CD14-positive monocyte (primary cell): ENCODE measurements around the gene TMED1. TPM values are rescaled to one million over a fixed set of nuclear protein-coding genes. Genes with fewer than 3 reads are reported as not detected.

Experiments
- DNase-seq, 3 donors: peaks; one replicate each; pipeline ENCODE4 v3.0.0-alpha.2; 2011 to 2022
- H2AFZ ChIP-seq: 2 replicates; pipeline ENCODE4 v1.6.0; 2012; ENCODE audit warnings: mild to moderate bottlenecking, low read depth, low read length, inconsistent platforms; ENCODE audit not compliant: insufficient read depth, poor library complexity, severe bottlenecking
- H3K27ac ChIP-seq, 2 donors: 1 replicate in 1 of 2; 2 replicates in 1 of 2; pipeline ENCODE4 v1.5.1; 2012 to 2013; ENCODE audit warnings: low read length in 2 of 2, control low read depth in 1 of 2, inconsistent platforms in 1 of 2, low read depth in 1 of 2, mild to moderate bottlenecking in 1 of 2
- H3K27me3 ChIP-seq, 2 donors: one replicate each; pipeline versions ENCODE4 v1.6.0 to v1.6.1; 2011 to 2013; ENCODE audit warnings: low read length in 2 of 2; ENCODE audit not compliant: control insufficient read depth in 2 of 2, insufficient read depth in 2 of 2
- H3K36me3 ChIP-seq, 2 donors: replicated peaks in 1 of 2; 1 replicate in 1 of 2; 2 replicates in 1 of 2; pipeline versions ENCODE4 v1.5.1 to v1.6.1; 2012 to 2013; ENCODE audit warnings: low read length in 2 of 2, control low read depth in 1 of 2, inconsistent platforms in 1 of 2, mild to moderate bottlenecking in 1 of 2; ENCODE audit not compliant: insufficient read depth in 2 of 2, control insufficient read depth in 1 of 2
- H3K4me1 ChIP-seq, 2 donors: 1 replicate in 1 of 2; 2 replicates in 1 of 2; pipeline versions ENCODE4 v1.5.1 to v1.6.1; 2012 to 2013; ENCODE audit warnings: low read length in 2 of 2, control low read depth in 1 of 2, inconsistent platforms in 1 of 2, mild to moderate bottlenecking in 1 of 2, moderate library complexity in 1 of 2; ENCODE audit not compliant: insufficient read depth in 2 of 2, control insufficient read depth in 1 of 2
- H3K4me2 ChIP-seq: replicated peaks from 2 replicates; pipeline ENCODE3; 2012; ENCODE audit warnings: low read length, moderate library complexity, mild to moderate bottlenecking; ENCODE audit not compliant: poor library complexity, severe bottlenecking; ENCODE audit errors: extremely low read depth
- H3K4me3 ChIP-seq, 3 experiments: fragments of 200-600 bp in 1 of 3; sonication (generic) in 1 of 3; replicated peaks in 1 of 3; 1 replicate in 2 of 3; 2 replicates in 1 of 3; pipeline ENCODE4 v1.5.1; 2011 to 2013; ENCODE audit warnings: low read length in 3 of 3, mild to moderate bottlenecking in 3 of 3, control low read depth in 2 of 3, low read depth in 2 of 3, inconsistent platforms in 1 of 3, moderate library complexity in 1 of 3
- H3K79me2 ChIP-seq: 2 replicates; pipeline ENCODE4 v1.6.0; 2012; ENCODE audit warnings: mild to moderate bottlenecking, control low read depth, inconsistent platforms, low read length, moderate library complexity; ENCODE audit not compliant: insufficient read depth
- H3K9ac ChIP-seq: 2 replicates; pipeline ENCODE4 v1.6.0; 2017; ENCODE audit warnings: low read length, mild to moderate bottlenecking; ENCODE audit not compliant: insufficient read depth, poor library complexity, severe bottlenecking
- H3K9me3 ChIP-seq, 2 donors: replicated peaks in 1 of 2; 1 replicate in 1 of 2; 2 replicates in 1 of 2; pipeline versions ENCODE4 v1.5.1 to v1.6.1; 2012 to 2013; ENCODE audit warnings: low read length in 2 of 2, control low read depth in 1 of 2; ENCODE audit not compliant: control insufficient read depth in 1 of 2, insufficient read depth in 1 of 2
- H4K20me1 ChIP-seq: 2 replicates; pipeline ENCODE4 v1.6.0; 2012; ENCODE audit warnings: mild to moderate bottlenecking, low read length, control low read depth, moderate library complexity; ENCODE audit not compliant: insufficient read depth
- H3K27ac Mint-ChIP-seq, 7 donors: one replicate each; pipeline ENCODE4 v1.8.0; 2020; ENCODE audit warnings: mild to moderate bottlenecking in 7 of 7, mixed read lengths in 7 of 7, moderate library complexity in 6 of 7, inconsistent platforms in 2 of 7
- H3K27me3 Mint-ChIP-seq, 3 donors: one replicate each; pipeline ENCODE4 v1.8.0; 2021 to 2022; ENCODE audit warnings: low read depth in 3 of 3, mild to moderate bottlenecking in 3 of 3, mixed read lengths in 3 of 3, moderate library complexity in 3 of 3, inconsistent platforms in 1 of 3
- H3K36me3 Mint-ChIP-seq, 2 donors: one replicate each; pipeline ENCODE4 v1.8.0; 2020; ENCODE audit warnings: mixed read lengths in 2 of 2, inconsistent platforms in 1 of 2, mild to moderate bottlenecking in 1 of 2
- H3K4me1 Mint-ChIP-seq: one replicate; pipeline ENCODE4 v1.8.0; 2020; ENCODE audit warnings: mild to moderate bottlenecking, mixed read lengths
- H3K4me3 Mint-ChIP-seq, 2 donors: one replicate each; pipeline ENCODE4 v1.8.0; 2020; ENCODE audit warnings: mild to moderate bottlenecking in 2 of 2, mixed read lengths in 2 of 2, moderate library complexity in 1 of 2
- H3K9me3 Mint-ChIP-seq, 7 donors: one replicate each; pipeline ENCODE4 v1.8.0; 2020 to 2022; ENCODE audit warnings: mixed read lengths in 7 of 7, mild to moderate bottlenecking in 6 of 7, moderate library complexity in 6 of 7, inconsistent platforms in 2 of 7
- CTCF ChIP-seq: fragments of 200-600 bp; IDR thresholded peaks from one replicate; pipeline ENCODE4 v1.8.0; 2022; ENCODE audit warnings: antibody characterized with exemption, mild to moderate bottlenecking
- WGBS: methylation state at CpG from one replicate; pipeline ENCODE4 v1.1.5; 2013; ENCODE audit warnings: missing lambda C conversion rate; ENCODE audit not compliant: insufficient coverage; 5-methylcytosine and 5-hydroxymethylcytosine counted together
- intact Hi-C, 2 donors: fragments of 100-400 bp; cut with micrococcal nuclease; formaldehyde crosslinking; loops; one replicate each; pipeline versions ENCODE4 v1.15.0 to v1.15.1; 2023
- polyA plus RNA-seq, 3 donors: library from polyadenylated mRNA; depleted of rRNA in 1 of 3; unstranded in 2 of 3; stranded (reverse) in 1 of 3; fragments of 300-500 nt in 2 of 3; fragments of >200 nt in 1 of 3; fragmentation: Illumina TruSeq in 2 of 3; gene quantifications; 1 replicate in 2 of 3; 2 replicates in 1 of 3; pipeline ENCODE4 v1.2.3, GENCODE V29; 2012 to 2021

Gene TMED1
- polyA plus RNA-seq, 3 donors: 23.2 to 56.7 (median 51.3) TPM

- Histone ChIP-seq H3K79me2 (peaks cover 60% of the 10 kb centered on the region), H3K27ac (no peak overlapping the region), H3K4me3 (no peak overlapping the region), H3K36me3 (no peaks in the 10 kb centered on the region), H3K9ac (no peak overlapping the region), H3K9me3 (no peaks in the 10 kb centered on the region), H3K4me2 (no peak overlapping the region), H2AFZ (no peak overlapping the region), H3K4me1 (peaks cover 3 to 5% of the 10 kb centered on the region in 2 donors), H4K20me1 (peaks cover 62% of the 10 kb centered on the region), H3K27me3 (no peaks in the 10 kb centered on the region)
- no peaks in the 10 kb centered on the region for H3K9me3 Mint-ChIP-seq
- peaks cover 0 to 4% (median 0%) of the 10 kb centered on the region in 3 donors for H3K27me3 Mint-ChIP-seq
- 95% methylated on average over 6 of the region's 9 CpGs for WGBS
- H3K4me3 Mint-ChIP-seq: no peak overlapping the region
- peak overlapping the region in 1 of 7 donors; percentile 68 for H3K27ac Mint-ChIP-seq
- peaks cover 16% of the 10 kb centered on the region for H3K4me1 Mint-ChIP-seq
- no peak for DNase-seq
- intact Hi-C loops: no loop called here
- H3K36me3 Mint-ChIP-seq: peaks cover 8 to 13% of the 10 kb centered on the region in 2 donors
- TF ChIP-seq CTCF: no peak
Observed at GRCh38 chr19:10882108-10882457, 46.1 kb upstream of the TMED1 start.

GRCh38 chr19:10881403-10882107 lies 45.5 kb upstream of the TMED1 start:
- no peak overlapping the region for H2AFZ ChIP-seq
- H3K27ac ChIP-seq: no peak overlapping the region
- peaks cover 59% of the 10 kb centered on the region for H3K79me2 ChIP-seq
- peaks cover 8 to 10% of the 10 kb centered on the region in 2 donors for H3K4me1 ChIP-seq
- H3K4me2 ChIP-seq: no peak overlapping the region
- peaks cover 0 to 3% (median 0%) of the 10 kb centered on the region in 3 donors for H3K27me3 Mint-ChIP-seq
- no peaks in the 10 kb centered on the region for H3K36me3 ChIP-seq
- H4K20me1 ChIP-seq: peaks cover 65% of the 10 kb centered on the region
- H3K9me3 ChIP-seq: no peaks in the 10 kb centered on the region
- no peaks in the 10 kb centered on the region for H3K27me3 ChIP-seq
- H3K9ac ChIP-seq: no peak overlapping the region
- H3K4me3 ChIP-seq: no peak overlapping the region
- DNase-seq: no peak
- H3K4me3 Mint-ChIP-seq: no peak overlapping the region
- TF ChIP-seq CTCF: no peak
- H3K9me3 Mint-ChIP-seq: no peaks in the 10 kb centered on the region
- H3K27ac Mint-ChIP-seq: peak overlapping the region in 2 of 7 donors; percentile 50 to 68
- peaks cover 21% of the 10 kb centered on the region for H3K4me1 Mint-ChIP-seq
- H3K36me3 Mint-ChIP-seq: peaks cover 7 to 13% of the 10 kb centered on the region in 2 donors
- WGBS: 92% methylated on average over 13 of the region's 14 CpGs
- intact Hi-C loops: no loop called here
